Neuronal stem cell (in vitro differentiated cells): ENCODE measurements around the gene CACNA1C.

Experiments used
- DNase-seq: peaks from one replicate; pipeline ENCODE4 v3.0.0-alpha.2; 2013; ENCODE audit warnings: low spot score
- H2AFZ ChIP-seq: one replicate; pipeline ENCODE4 v1.6.1; 2013; ENCODE audit warnings: mild to moderate bottlenecking, low read length, inconsistent platforms
- H2AK5ac ChIP-seq: 2 replicates; pipeline ENCODE4 v1.6.1; 2013; ENCODE audit warnings: low read depth, mild to moderate bottlenecking, inconsistent platforms, low read length, moderate library complexity, mixed read lengths
- H2BK120ac ChIP-seq: 2 replicates; pipeline ENCODE4 v1.6.1; 2013; ENCODE audit warnings: low read depth, mild to moderate bottlenecking, inconsistent platforms, low read length, moderate library complexity, mixed read lengths
- H2BK12ac ChIP-seq: one replicate; pipeline ENCODE4 v1.6.1; 2013; ENCODE audit warnings: low read length, inconsistent platforms
- H2BK15ac ChIP-seq: 2 replicates; pipeline ENCODE4 v1.6.1; 2013; ENCODE audit warnings: mild to moderate bottlenecking, low read length, inconsistent platforms, mixed read lengths
- H2BK5ac ChIP-seq: one replicate; pipeline ENCODE4 v1.6.1; 2013; ENCODE audit warnings: inconsistent platforms, mild to moderate bottlenecking, low read length, moderate library complexity
- H3K14ac ChIP-seq: one replicate; pipeline ENCODE4 v1.6.1; 2013; ENCODE audit warnings: low read length, inconsistent platforms
- H3K18ac ChIP-seq: 2 replicates; pipeline ENCODE4 v1.6.1; 2013; ENCODE audit warnings: low read length, inconsistent platforms
- H3K23ac ChIP-seq: 2 replicates; pipeline ENCODE4 v1.6.1; 2013; ENCODE audit warnings: low read depth, mild to moderate bottlenecking, mixed read lengths, low read length, inconsistent platforms; ENCODE audit not compliant: poor library complexity
- H3K27ac ChIP-seq: replicated peaks from 3 replicates; pipeline ENCODE4 v1.5.1; 2013; ENCODE audit warnings: low read length, inconsistent platforms
- H3K27me3 ChIP-seq, 3 experiments: 2 replicates each; pipeline ENCODE4 v1.6.1; 2013; ENCODE audit warnings: low read length in 3 of 3, mild to moderate bottlenecking in 2 of 3, inconsistent platforms in 1 of 3, low read depth in 1 of 3, mixed read lengths in 1 of 3, moderate library complexity in 1 of 3; ENCODE audit not compliant: control insufficient read depth in 3 of 3, insufficient read depth in 3 of 3
- H3K36me3 ChIP-seq, 2 donors: replicated peaks in 1 of 2; 2 replicates each; pipeline ENCODE4 v1.6.1; 2013; ENCODE audit warnings: low read length in 2 of 2; ENCODE audit not compliant: control insufficient read depth in 2 of 2, insufficient read depth in 2 of 2
- H3K4ac ChIP-seq: 2 replicates; pipeline ENCODE4 v1.6.1; 2013; ENCODE audit warnings: inconsistent platforms, mild to moderate bottlenecking, low read length, moderate library complexity
- H3K4me1 ChIP-seq, 2 donors: 1 replicate in 1 of 2; 2 replicates in 1 of 2; pipeline ENCODE4 v1.6.1; 2013; ENCODE audit warnings: low read length in 2 of 2, low read depth in 1 of 2; ENCODE audit not compliant: control insufficient read depth in 2 of 2, insufficient read depth in 1 of 2
- H3K4me2 ChIP-seq: one replicate; pipeline ENCODE4 v1.6.1; 2013; ENCODE audit warnings: mild to moderate bottlenecking, low read length, inconsistent platforms; ENCODE audit not compliant: insufficient read depth, poor library complexity, severe bottlenecking
- H3K4me3 ChIP-seq, 2 donors: 2 replicates each; pipeline ENCODE4 v1.5.1; 2013; ENCODE audit warnings: low read length in 2 of 2, mild to moderate bottlenecking in 2 of 2, inconsistent platforms in 1 of 2, moderate library complexity in 1 of 2
- H3K79me1 ChIP-seq: one replicate; pipeline ENCODE4 v1.6.1; 2013; ENCODE audit warnings: low read depth, mild to moderate bottlenecking, inconsistent platforms, low read length, moderate library complexity
- H3K9ac ChIP-seq: one replicate; pipeline ENCODE4 v1.6.1; 2013; ENCODE audit warnings: mild to moderate bottlenecking, low read depth, low read length, inconsistent platforms; ENCODE audit not compliant: poor library complexity
- H3K9me3 ChIP-seq, 2 donors: replicated peaks in 1 of 2; 2 replicates each; pipeline versions ENCODE3 to v1.6.1; 2013; ENCODE audit warnings: low read length in 2 of 2, mild to moderate bottlenecking in 2 of 2, inconsistent platforms in 1 of 2, low read depth in 1 of 2, mixed read lengths in 1 of 2, moderate library complexity in 1 of 2; ENCODE audit not compliant: control insufficient read depth in 2 of 2, insufficient read depth in 1 of 2
- H4K8ac ChIP-seq: one replicate; pipeline ENCODE4 v1.6.1; 2013; ENCODE audit warnings: low read depth, mild to moderate bottlenecking, inconsistent platforms, low read length, moderate library complexity
- H4K91ac ChIP-seq: one replicate; pipeline ENCODE4 v1.6.1; 2013; ENCODE audit warnings: low read length, low read depth, mild to moderate bottlenecking, inconsistent platforms; ENCODE audit not compliant: poor library complexity
- WGBS, 2 donors: extraction: QIAGEN DNeasy Blood & Tissue Kit; methylation state at CpG; one replicate each; pipeline ENCODE4 v1.1.7; 2013; ENCODE audit warnings: missing lambda C conversion rate in 2 of 2, mixed read lengths in 1 of 2; ENCODE audit not compliant: insufficient read length in 2 of 2, insufficient replicate concordance in 1 of 2; ENCODE audit errors: extremely low coverage in 2 of 2; 5-methylcytosine and 5-hydroxymethylcytosine counted together

The CACNA1C gene

GRCh38 chr12:2402073-2402579, 349.3 kb downstream of the CACNA1C start:
- no peak overlapping the region for H4K8ac ChIP-seq
- H3K23ac ChIP-seq = no peak overlapping the region
- no CpG with 5 or more reads among the region's 5 CpGs for WGBS, 2 donors
- no peak overlapping the region for H2BK15ac ChIP-seq
- no peak overlapping the region for H3K9ac ChIP-seq
- H3K36me3 ChIP-seq = no peaks in the 10 kb centered on the region
- no peak overlapping the region for H3K4me3 ChIP-seq
- H2AK5ac ChIP-seq = no peak overlapping the region
- no peak overlapping the region for H3K14ac ChIP-seq
- H3K79me1 ChIP-seq = no peaks in the 10 kb centered on the region
- H2BK120ac ChIP-seq = no peak overlapping the region
- H2AFZ ChIP-seq = no peak overlapping the region
- DNase-seq = no peak
- H2BK12ac ChIP-seq = no peak overlapping the region
- no peaks in the 10 kb centered on the region for H3K27me3 ChIP-seq
- H3K4ac ChIP-seq = no peak overlapping the region
- no peak overlapping the region for H3K4me2 ChIP-seq
- peaks cover 0 to 2% of the 10 kb centered on the region in 2 donors for H3K9me3 ChIP-seq
- H2BK5ac ChIP-seq = no peak overlapping the region
- no peak overlapping the region for H3K27ac ChIP-seq
- no peaks in the 10 kb centered on the region for H3K4me1 ChIP-seq
- H3K18ac ChIP-seq = no peak overlapping the region
- H4K91ac ChIP-seq = no peak overlapping the region

- no peak overlapping the region for H3K4me3 ChIP-seq
- peak overlapping the region; percentile 91 for H2BK12ac ChIP-seq
- H3K27ac ChIP-seq = no peak overlapping the region
- H3K9me3 ChIP-seq = peaks cover 0 to 2% of the 10 kb centered on the region in 2 donors
- peak overlapping the region; percentile 14 for H2AK5ac ChIP-seq
- no peak overlapping the region for H3K14ac ChIP-seq
- H3K27me3 ChIP-seq = no peaks in the 10 kb centered on the region
- peak overlapping the region; percentile 82 for H3K18ac ChIP-seq
- no peak for DNase-seq
- H3K9ac ChIP-seq = peak overlapping the region; percentile 50
- no peaks in the 10 kb centered on the region for H3K36me3 ChIP-seq
- H3K79me1 ChIP-seq = no peaks in the 10 kb centered on the region
- no peak overlapping the region for H2BK15ac ChIP-seq
- no peak overlapping the region for H2BK5ac ChIP-seq
- no peak overlapping the region for H4K8ac ChIP-seq
- no CpG with 5 or more reads among the region's 14 CpGs for WGBS, 2 donors
- H3K23ac ChIP-seq = no peak overlapping the region
- H3K4ac ChIP-seq = no peak overlapping the region
- no peak overlapping the region for H2BK120ac ChIP-seq
- H3K4me2 ChIP-seq = no peak overlapping the region
- no peak overlapping the region for H2AFZ ChIP-seq
- H3K4me1 ChIP-seq = no peaks in the 10 kb centered on the region
- H4K91ac ChIP-seq = no peak overlapping the region
Observed at GRCh38 chr12:2403221-2403976, 350.6 kb downstream of the CACNA1C start.

- Histone ChIP-seq H2AK5ac (no peak overlapping the region), H2AFZ (no peak overlapping the region), H3K79me1 (no peaks in the 10 kb centered on the region), H3K14ac (no peak overlapping the region), H3K9me3 (peaks cover 0 to 2% of the 10 kb centered on the region in 2 donors), H3K23ac (no peak overlapping the region), H3K4me1 (no peaks in the 10 kb centered on the region), H2BK15ac (no peak overlapping the region), H3K4me3 (no peak overlapping the region), H4K8ac (no peak overlapping the region), H2BK120ac (no peak overlapping the region), H3K4ac (no peak overlapping the region), H4K91ac (no peak overlapping the region), H2BK5ac (no peak overlapping the region), H3K18ac (no peak overlapping the region), H3K36me3 (no peaks in the 10 kb centered on the region), H3K9ac (no peak overlapping the region), H3K27me3 (no peaks in the 10 kb centered on the region), H2BK12ac (no peak overlapping the region), H3K27ac (no peak overlapping the region), H3K4me2 (no peak overlapping the region)
- no peak for DNase-seq
- WGBS, 2 donors = no CpG with 5 or more reads among the region's 9 CpGs
Observed at GRCh38 chr12:2405039-2405438, 352.3 kb downstream of the CACNA1C start.

DNA sequence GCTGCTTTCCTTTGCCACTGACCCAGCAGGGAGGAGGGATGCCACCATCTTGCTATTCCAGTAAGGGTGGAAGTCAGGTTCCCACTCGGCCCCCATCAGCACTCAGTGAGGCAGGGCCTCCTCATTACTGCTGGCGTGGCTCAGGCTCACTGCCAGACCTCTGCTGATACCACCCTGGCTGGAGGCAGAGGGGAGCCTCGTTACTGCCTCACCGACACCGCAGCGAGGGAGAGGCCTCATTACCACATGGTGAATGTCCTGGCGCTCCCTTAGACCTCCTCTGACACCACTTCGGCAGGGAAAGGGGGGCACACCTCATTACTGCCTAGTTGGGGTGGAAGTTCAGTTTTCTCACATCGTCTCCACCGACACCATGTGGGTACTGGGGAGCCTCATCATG, 354.1 kb downstream of the CACNA1C start:
- Histone ChIP-seq H4K91ac (no peak overlapping the region), H3K27ac (no peak overlapping the region), H4K8ac (no peak overlapping the region), H2BK12ac (no peak overlapping the region), H3K9me3 (peaks cover 0 to 2% of the 10 kb centered on the region in 2 donors), H3K27me3 (peaks cover 0 to 2% (median 0%) of the 10 kb centered on the region in 3 experiments), H3K36me3 (no peaks in the 10 kb centered on the region), H3K4ac (no peak overlapping the region), H3K23ac (no peak overlapping the region), H2AFZ (no peak overlapping the region), H3K18ac (peak overlapping the region; percentile 52), H2AK5ac (no peak overlapping the region), H3K4me2 (no peak overlapping the region), H2BK5ac (no peak overlapping the region), H3K14ac (peak overlapping the region; percentile 1), H3K79me1 (no peaks in the 10 kb centered on the region), H2BK15ac (no peak overlapping the region), H3K9ac (no peak overlapping the region), H3K4me3 (peak overlapping the region in 1 of 2 donors; percentile 53), H3K4me1 (peaks cover 0 to 5% of the 10 kb centered on the region in 2 donors), H2BK120ac (no peak overlapping the region)
- no CpG with 5 or more reads among the region's 10 CpGs for WGBS, 2 donors
- no peak for DNase-seq
